Cardiac fibroblast (primary cell): ENCODE results near the gene APOA1.

ENCODE experiments used
- DNase-seq, 2 donors: peaks; one replicate each; pipeline versions ENCODE4 v3.0.0 to v3.0.0-alpha.2; 2010; ENCODE audit warnings: low read depth in 2 of 2
- H3K4me3 ChIP-seq, 2 donors: replicated peaks in 1 of 2; 1 replicate in 1 of 2; 2 replicates in 1 of 2; pipeline ENCODE4 v1.5.1; 2011; ENCODE audit warnings: low read depth in 2 of 2, low read length in 2 of 2, mild to moderate bottlenecking in 2 of 2, moderate library complexity in 1 of 2
- TF ChIP-seq, protein P1 (sequence below): IDR thresholded peaks from one replicate; pipeline ENCODE4 v1.5.1; 2011; ENCODE audit warnings: low read depth, mild to moderate bottlenecking, low read length, inconsistent platforms

APOA1 gene

DNA sequence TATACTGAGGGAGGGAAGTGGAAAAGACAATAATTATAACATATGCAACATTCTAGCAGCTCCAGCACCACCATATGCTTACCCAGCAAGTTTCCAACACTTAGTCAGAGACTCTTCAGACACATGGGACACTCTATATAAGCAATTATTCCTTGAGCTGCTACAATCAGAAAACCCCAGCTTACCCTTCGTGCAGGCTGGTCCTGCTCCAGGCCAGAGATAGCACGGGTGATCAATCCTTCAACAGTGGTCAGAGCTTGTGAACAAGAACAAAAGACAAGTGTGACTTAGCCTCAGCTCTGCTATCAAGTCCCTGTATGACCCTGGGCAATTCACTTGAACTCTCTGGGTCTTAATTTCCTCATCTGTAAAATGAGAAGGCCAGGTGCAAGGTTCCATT is 51.1 kb downstream of the APOA1 start:
- TF ChIP-seq, protein P1, sequence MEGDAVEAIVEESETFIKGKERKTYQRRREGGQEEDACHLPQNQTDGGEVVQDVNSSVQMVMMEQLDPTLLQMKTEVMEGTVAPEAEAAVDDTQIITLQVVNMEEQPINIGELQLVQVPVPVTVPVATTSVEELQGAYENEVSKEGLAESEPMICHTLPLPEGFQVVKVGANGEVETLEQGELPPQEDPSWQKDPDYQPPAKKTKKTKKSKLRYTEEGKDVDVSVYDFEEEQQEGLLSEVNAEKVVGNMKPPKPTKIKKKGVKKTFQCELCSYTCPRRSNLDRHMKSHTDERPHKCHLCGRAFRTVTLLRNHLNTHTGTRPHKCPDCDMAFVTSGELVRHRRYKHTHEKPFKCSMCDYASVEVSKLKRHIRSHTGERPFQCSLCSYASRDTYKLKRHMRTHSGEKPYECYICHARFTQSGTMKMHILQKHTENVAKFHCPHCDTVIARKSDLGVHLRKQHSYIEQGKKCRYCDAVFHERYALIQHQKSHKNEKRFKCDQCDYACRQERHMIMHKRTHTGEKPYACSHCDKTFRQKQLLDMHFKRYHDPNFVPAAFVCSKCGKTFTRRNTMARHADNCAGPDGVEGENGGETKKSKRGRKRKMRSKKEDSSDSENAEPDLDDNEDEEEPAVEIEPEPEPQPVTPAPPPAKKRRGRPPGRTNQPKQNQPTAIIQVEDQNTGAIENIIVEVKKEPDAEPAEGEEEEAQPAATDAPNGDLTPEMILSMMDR, result no peak
- no peak overlapping the region for H3K4me3 ChIP-seq
- no peak for DNase-seq
